HEK293T (cell line): ENCODE measurements around the gene PPP2CA.

Source experiments
- SP1 ChIP-seq: fragments of 450-650 bp; IDR thresholded peaks from 2 replicates; pipeline ENCODE4 v1.6.1; 2017
- ZNF384 ChIP-seq: fragments of 450-650 bp; IDR thresholded peaks from 2 replicates; pipeline ENCODE4 v1.6.1; 2016

- TF ChIP-seq ZNF384, result no peak
- no peak for TF ChIP-seq SP1
These were observed 21.0 kb upstream of the PPP2CA start for GRCh38 chr5:134246771-134247427.
